GM23338 (cell line): ENCODE data around the gene PGLYRP4. TPM values are rescaled to one million over a fixed set of nuclear protein-coding genes. Genes with fewer than 3 reads are reported as not detected.

Experiments
- ATAC-seq: fragments of 200-7000 bp; cut with Tn5 transposase; 3 replicates; pipeline ENCODE4 v1.9.1; 2020
- DNase-seq: peaks from one replicate; pipeline ENCODE4 v3.0.0-alpha.2; 2015; ENCODE audit warnings: low spot score
- H2AFZ ChIP-seq: fragments of 200-600 bp; sonication (generic); 2 replicates; pipeline ENCODE4 v1.8.0; 2016; ENCODE audit warnings: antibody characterized with exemption, mild to moderate bottlenecking, moderate library complexity
- H3F3A ChIP-seq: fragments of 200-600 bp; sonication (generic); replicated peaks from 2 replicates; pipeline ENCODE4 v1.8.0; 2017; ENCODE audit warnings: antibody characterized with exemption, mixed run types, low read depth
- H3K27ac ChIP-seq: fragments of 200-600 bp; sonication (generic); 2 replicates; pipeline ENCODE4 v1.6.1; 2016; ENCODE audit warnings: low read depth
- H3K27me3 ChIP-seq: fragments of 200-600 bp; sonication (generic); 2 replicates; pipeline ENCODE4 v1.8.0; 2016; ENCODE audit warnings: mild to moderate bottlenecking, mixed run types, moderate library complexity; ENCODE audit not compliant: insufficient read depth
- H3K36me3 ChIP-seq: fragments of 200-600 bp; sonication (generic); 2 replicates; pipeline ENCODE4 v1.8.0; 2016; ENCODE audit warnings: mild to moderate bottlenecking; ENCODE audit not compliant: insufficient read depth
- H3K4me1 ChIP-seq: fragments of 200-600 bp; sonication (generic); 2 replicates; pipeline ENCODE4 v1.8.0; 2016; ENCODE audit warnings: mild to moderate bottlenecking, moderate library complexity; ENCODE audit not compliant: insufficient read depth
- H3K4me2 ChIP-seq: fragments of 200-600 bp; sonication (generic); 2 replicates; pipeline ENCODE4 v1.7.1; 2017; ENCODE audit warnings: mixed run types
- H3K4me3 ChIP-seq: fragments of 200-600 bp; sonication (generic); 2 replicates; pipeline ENCODE4 v1.6.1; 2016; ENCODE audit warnings: mixed run types
- H3K79me2 ChIP-seq: fragments of 200-600 bp; sonication (generic); replicated peaks from 2 replicates; pipeline ENCODE4 v1.8.0; 2017; ENCODE audit warnings: mild to moderate bottlenecking; ENCODE audit not compliant: insufficient read depth
- H3K9me2 ChIP-seq: fragments of 200-600 bp; sonication (generic); 2 replicates; pipeline ENCODE4 v1.8.0; 2017; ENCODE audit not compliant: insufficient read depth
- H4K20me1 ChIP-seq: fragments of 200-600 bp; sonication (generic); replicated peaks from 2 replicates; pipeline ENCODE4 v1.8.0; 2017; ENCODE audit warnings: mild to moderate bottlenecking; ENCODE audit not compliant: insufficient read depth
- H3K27ac Mint-ChIP-seq: 2 replicates; pipeline ENCODE4 v1.8.0; 2020; ENCODE audit warnings: inconsistent platforms, mild to moderate bottlenecking, moderate library complexity, mixed read lengths
- H3K27me3 Mint-ChIP-seq: 3 replicates; pipeline ENCODE4 v1.8.0; 2022; ENCODE audit warnings: low read depth, mild to moderate bottlenecking, moderate library complexity, mixed read lengths, inconsistent platforms; ENCODE audit not compliant: insufficient read depth, poor library complexity
- H3K36me3 Mint-ChIP-seq: 3 replicates; pipeline ENCODE4 v1.8.0; 2021; ENCODE audit warnings: low read depth, mild to moderate bottlenecking, inconsistent platforms, moderate library complexity, mixed read lengths
- H3K4me1 Mint-ChIP-seq: 3 replicates; pipeline ENCODE4 v1.8.0; 2020; ENCODE audit warnings: mild to moderate bottlenecking, inconsistent platforms, mixed read lengths
- H3K4me3 Mint-ChIP-seq: 3 replicates; pipeline ENCODE4 v1.8.0; 2021; ENCODE audit warnings: moderate library complexity, mild to moderate bottlenecking, inconsistent platforms, mixed read lengths
- H3K9me3 Mint-ChIP-seq: 3 replicates; pipeline ENCODE4 v1.8.0; 2020; ENCODE audit warnings: moderate library complexity, mild to moderate bottlenecking, inconsistent platforms, mixed read lengths
- CREB1 ChIP-seq: fragments of 250-450 bp; sonication (Bioruptor Pico); IDR thresholded peaks from 2 replicates; pipeline ENCODE4 v1.5.0; 2020; ENCODE audit warnings: low read depth, mild to moderate bottlenecking, moderate library complexity
- EZH2 ChIP-seq: fragments of 200-600 bp; sonication (generic); IDR thresholded peaks from one replicate; pipeline ENCODE4 v1.8.0; 2017; ENCODE audit warnings: antibody characterized with exemption, mild to moderate bottlenecking, low read depth; ENCODE audit not compliant: unreplicated experiment
- EZH2phosphoT487 ChIP-seq: fragments of 200-600 bp; sonication (generic); IDR thresholded peaks from one replicate; pipeline ENCODE4 v1.8.1; 2018; ENCODE audit warnings: antibody characterized with exemption; ENCODE audit not compliant: unreplicated experiment
- JUNB ChIP-seq: IDR thresholded peaks from one replicate; pipeline ENCODE4 v1.6.1; 2016; ENCODE audit warnings: antibody characterized with exemption; ENCODE audit not compliant: unreplicated experiment
- NANOG ChIP-seq: IDR thresholded peaks from 2 replicates; pipeline ENCODE4 v1.6.1; 2016; ENCODE audit warnings: antibody characterized with exemption, borderline replicate concordance
- POLR2AphosphoS5 ChIP-seq: IDR thresholded peaks from 2 replicates; pipeline ENCODE4 v1.6.1; 2016; ENCODE audit warnings: antibody characterized with exemption, low read depth
- STAT1 ChIP-seq: IDR thresholded peaks from one replicate; pipeline ENCODE4 v1.6.1; 2016; ENCODE audit warnings: antibody characterized with exemption; ENCODE audit not compliant: unreplicated experiment
- ZNF114 ChIP-seq: fragments of 250-450 bp; sonication (Bioruptor Pico); IDR thresholded peaks from 2 replicates; pipeline ENCODE4 v1.5.0; 2020; ENCODE audit warnings: mild to moderate bottlenecking, moderate library complexity
- ZNF331 ChIP-seq: fragments of 250-450 bp; sonication (Bioruptor Pico); IDR thresholded peaks from 2 replicates; pipeline ENCODE4 v1.5.0; 2020; ENCODE audit warnings: low read depth, mild to moderate bottlenecking, moderate library complexity
- polyA plus RNA-seq: library from polyadenylated mRNA; unstranded; fragments of >200 nt; fragmentation: Nextera tagmentation; extraction: Ambion mirVana; gene quantifications from 2 replicates; pipeline ENCODE4 v1.2.1, GENCODE V29; 2016
- total RNA-seq: library from RNA; depleted of rRNA; stranded (reverse); fragments of >200 nt; shearing (Covaris generic); gene quantifications from 2 replicates; pipeline ENCODE4 v1.2.3, GENCODE V29; 2014
- TF ChIP-seq, protein P1 (sequence below): IDR thresholded peaks from one replicate; pipeline ENCODE4 v1.6.1; 2018; ENCODE audit warnings: antibody characterized with exemption; ENCODE audit not compliant: unreplicated experiment
- TF ChIP-seq, protein P2 (sequence below): fragments of 250-450 bp; sonication (Bioruptor Pico); IDR thresholded peaks from 2 replicates; pipeline ENCODE4 v1.5.0; 2020; ENCODE audit warnings: mild to moderate bottlenecking, moderate library complexity
- TF ChIP-seq, protein P3 (sequence below), 2 experiments: fragments of 200-600 bp in 1 of 2; sonication (generic) in 1 of 2; conservative IDR thresholded peaks; 2 replicates each; pipeline versions ENCODE4 v1.5.1 to v1.6.1; 2016 to 2017; ENCODE audit warnings: antibody characterized with exemption in 2 of 2, low read depth in 2 of 2, mild to moderate bottlenecking in 2 of 2, moderate library complexity in 1 of 2
- TF ChIP-seq, protein P4 (sequence below): IDR thresholded peaks from 2 replicates; pipeline ENCODE4 v1.6.1; 2016; ENCODE audit warnings: antibody characterized with exemption

Gene PGLYRP4
- total and polyA plus RNA-seq, 2 experiments from 2014 or later, result not detected

DNA sequence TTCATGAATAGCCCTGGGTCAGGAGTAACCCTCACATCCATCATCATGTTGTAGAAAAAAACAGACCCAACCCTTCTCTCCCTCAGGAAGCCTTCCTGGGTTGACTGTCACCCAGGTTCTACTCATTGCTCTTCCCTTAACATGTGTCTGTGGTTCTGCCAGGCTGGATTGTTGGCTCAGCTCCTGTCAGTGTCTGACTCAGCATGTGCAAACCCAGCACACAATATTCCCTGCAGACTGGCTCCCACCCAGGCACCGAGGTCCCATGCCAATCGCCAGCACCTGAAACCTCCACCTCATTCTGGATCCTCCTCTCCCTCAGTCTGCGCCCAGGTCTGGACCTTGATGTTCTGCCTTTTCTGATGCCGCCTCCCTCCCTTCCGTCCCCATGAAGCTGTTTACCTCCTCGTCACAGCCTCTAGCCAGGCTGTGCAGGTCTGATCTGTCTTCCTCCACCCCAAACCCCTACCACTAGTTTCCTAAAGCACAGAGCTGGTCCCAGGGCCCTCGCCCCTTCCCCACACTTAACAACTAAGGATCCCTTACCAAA, 46.6 kb upstream of the PGLYRP4 start:
- Histone ChIP-seq H3K27me3 (no peaks in the 10 kb centered on the region), H3K36me3 (no peaks in the 10 kb centered on the region), H3K4me2 (no peak overlapping the region), H2AFZ (no peak overlapping the region; the same call in 1 of the 2 replicates), H3K9me2 (no peaks in the 10 kb centered on the region), H4K20me1 (no peaks in the 10 kb centered on the region), H3K27ac (no peak overlapping the region), H3F3A (no peaks in the 10 kb centered on the region), H3K4me1 (no peaks in the 10 kb centered on the region), H3K79me2 (no peaks in the 10 kb centered on the region), H3K4me3 (no peak overlapping the region)
- DNase-seq (no peak), ATAC-seq (no peak)
- no peaks in the 10 kb centered on the region for H3K9me3 Mint-ChIP-seq
- H3K4me3 Mint-ChIP-seq, result no peak overlapping the region
- peaks cover 5% of the 10 kb centered on the region for H3K27me3 Mint-ChIP-seq
- H3K27ac Mint-ChIP-seq, result no peak overlapping the region
- no peak for TF ChIP-seq CREB1 (CRISPR knock-in tag)
- no peak for TF ChIP-seq ZNF114 (CRISPR knock-in tag)
- no peak for TF ChIP-seq ZNF331 (CRISPR knock-in tag)
- TF ChIP-seq POLR2AphosphoS5, result no peak
- TF ChIP-seq NANOG, result no peak
- TF ChIP-seq, protein P1, sequence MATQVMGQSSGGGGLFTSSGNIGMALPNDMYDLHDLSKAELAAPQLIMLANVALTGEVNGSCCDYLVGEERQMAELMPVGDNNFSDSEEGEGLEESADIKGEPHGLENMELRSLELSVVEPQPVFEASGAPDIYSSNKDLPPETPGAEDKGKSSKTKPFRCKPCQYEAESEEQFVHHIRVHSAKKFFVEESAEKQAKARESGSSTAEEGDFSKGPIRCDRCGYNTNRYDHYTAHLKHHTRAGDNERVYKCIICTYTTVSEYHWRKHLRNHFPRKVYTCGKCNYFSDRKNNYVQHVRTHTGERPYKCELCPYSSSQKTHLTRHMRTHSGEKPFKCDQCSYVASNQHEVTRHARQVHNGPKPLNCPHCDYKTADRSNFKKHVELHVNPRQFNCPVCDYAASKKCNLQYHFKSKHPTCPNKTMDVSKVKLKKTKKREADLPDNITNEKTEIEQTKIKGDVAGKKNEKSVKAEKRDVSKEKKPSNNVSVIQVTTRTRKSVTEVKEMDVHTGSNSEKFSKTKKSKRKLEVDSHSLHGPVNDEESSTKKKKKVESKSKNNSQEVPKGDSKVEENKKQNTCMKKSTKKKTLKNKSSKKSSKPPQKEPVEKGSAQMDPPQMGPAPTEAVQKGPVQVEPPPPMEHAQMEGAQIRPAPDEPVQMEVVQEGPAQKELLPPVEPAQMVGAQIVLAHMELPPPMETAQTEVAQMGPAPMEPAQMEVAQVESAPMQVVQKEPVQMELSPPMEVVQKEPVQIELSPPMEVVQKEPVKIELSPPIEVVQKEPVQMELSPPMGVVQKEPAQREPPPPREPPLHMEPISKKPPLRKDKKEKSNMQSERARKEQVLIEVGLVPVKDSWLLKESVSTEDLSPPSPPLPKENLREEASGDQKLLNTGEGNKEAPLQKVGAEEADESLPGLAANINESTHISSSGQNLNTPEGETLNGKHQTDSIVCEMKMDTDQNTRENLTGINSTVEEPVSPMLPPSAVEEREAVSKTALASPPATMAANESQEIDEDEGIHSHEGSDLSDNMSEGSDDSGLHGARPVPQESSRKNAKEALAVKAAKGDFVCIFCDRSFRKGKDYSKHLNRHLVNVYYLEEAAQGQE, result no peak
- TF ChIP-seq, protein P2, sequence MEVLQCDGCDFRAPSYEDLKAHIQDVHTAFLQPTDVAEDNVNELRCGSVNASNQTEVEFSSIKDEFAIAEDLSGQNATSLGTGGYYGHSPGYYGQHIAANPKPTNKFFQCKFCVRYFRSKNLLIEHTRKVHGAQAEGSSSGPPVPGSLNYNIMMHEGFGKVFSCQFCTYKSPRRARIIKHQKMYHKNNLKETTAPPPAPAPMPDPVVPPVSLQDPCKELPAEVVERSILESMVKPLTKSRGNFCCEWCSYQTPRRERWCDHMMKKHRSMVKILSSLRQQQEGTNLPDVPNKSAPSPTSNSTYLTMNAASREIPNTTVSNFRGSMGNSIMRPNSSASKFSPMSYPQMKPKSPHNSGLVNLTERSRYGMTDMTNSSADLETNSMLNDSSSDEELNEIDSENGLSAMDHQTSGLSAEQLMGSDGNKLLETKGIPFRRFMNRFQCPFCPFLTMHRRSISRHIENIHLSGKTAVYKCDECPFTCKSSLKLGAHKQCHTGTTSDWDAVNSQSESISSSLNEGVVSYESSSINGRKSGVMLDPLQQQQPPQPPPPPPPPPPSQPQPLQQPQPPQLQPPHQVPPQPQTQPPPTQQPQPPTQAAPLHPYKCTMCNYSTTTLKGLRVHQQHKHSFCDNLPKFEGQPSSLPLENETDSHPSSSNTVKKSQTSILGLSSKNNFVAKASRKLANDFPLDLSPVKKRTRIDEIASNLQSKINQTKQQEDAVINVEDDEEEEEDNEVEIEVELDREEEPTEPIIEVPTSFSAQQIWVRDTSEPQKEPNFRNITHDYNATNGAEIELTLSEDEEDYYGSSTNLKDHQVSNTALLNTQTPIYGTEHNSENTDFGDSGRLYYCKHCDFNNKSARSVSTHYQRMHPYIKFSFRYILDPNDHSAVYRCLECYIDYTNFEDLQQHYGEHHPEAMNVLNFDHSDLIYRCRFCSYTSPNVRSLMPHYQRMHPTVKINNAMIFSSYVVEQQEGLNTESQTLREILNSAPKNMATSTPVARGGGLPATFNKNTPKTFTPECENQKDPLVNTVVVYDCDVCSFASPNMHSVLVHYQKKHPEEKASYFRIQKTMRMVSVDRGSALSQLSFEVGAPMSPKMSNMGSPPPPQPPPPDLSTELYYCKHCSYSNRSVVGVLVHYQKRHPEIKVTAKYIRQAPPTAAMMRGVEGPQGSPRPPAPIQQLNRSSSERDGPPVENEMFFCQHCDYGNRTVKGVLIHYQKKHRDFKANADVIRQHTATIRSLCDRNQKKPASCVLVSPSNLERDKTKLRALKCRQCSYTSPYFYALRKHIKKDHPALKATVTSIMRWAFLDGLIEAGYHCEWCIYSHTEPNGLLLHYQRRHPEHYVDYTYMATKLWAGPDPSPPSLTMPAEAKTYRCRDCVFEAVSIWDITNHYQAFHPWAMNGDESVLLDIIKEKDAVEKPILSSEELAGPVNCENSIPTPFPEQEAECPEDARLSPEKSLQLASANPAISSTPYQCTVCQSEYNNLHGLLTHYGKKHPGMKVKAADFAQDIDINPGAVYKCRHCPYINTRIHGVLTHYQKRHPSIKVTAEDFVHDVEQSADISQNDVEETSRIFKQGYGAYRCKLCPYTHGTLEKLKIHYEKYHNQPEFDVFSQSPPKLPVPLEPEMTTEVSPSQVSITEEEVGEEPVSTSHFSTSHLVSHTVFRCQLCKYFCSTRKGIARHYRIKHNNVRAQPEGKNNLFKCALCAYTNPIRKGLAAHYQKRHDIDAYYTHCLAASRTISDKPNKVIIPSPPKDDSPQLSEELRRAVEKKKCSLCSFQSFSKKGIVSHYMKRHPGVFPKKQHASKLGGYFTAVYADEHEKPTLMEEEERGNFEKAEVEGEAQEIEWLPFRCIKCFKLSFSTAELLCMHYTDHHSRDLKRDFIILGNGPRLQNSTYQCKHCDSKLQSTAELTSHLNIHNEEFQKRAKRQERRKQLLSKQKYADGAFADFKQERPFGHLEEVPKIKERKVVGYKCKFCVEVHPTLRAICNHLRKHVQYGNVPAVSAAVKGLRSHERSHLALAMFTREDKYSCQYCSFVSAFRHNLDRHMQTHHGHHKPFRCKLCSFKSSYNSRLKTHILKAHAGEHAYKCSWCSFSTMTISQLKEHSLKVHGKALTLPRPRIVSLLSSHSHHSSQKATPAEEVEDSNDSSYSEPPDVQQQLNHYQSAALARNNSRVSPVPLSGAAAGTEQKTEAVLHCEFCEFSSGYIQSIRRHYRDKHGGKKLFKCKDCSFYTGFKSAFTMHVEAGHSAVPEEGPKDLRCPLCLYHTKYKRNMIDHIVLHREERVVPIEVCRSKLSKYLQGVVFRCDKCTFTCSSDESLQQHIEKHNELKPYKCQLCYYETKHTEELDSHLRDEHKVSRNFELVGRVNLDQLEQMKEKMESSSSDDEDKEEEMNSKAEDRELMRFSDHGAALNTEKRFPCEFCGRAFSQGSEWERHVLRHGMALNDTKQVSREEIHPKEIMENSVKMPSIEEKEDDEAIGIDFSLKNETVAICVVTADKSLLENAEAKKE (CRISPR knock-in tag), result no peak
- TF ChIP-seq STAT1, result no peak
- no peak for TF ChIP-seq EZH2
- no peak for TF ChIP-seq JUNB
- no peak for TF ChIP-seq EZH2phosphoT487
- TF ChIP-seq, protein P3, sequence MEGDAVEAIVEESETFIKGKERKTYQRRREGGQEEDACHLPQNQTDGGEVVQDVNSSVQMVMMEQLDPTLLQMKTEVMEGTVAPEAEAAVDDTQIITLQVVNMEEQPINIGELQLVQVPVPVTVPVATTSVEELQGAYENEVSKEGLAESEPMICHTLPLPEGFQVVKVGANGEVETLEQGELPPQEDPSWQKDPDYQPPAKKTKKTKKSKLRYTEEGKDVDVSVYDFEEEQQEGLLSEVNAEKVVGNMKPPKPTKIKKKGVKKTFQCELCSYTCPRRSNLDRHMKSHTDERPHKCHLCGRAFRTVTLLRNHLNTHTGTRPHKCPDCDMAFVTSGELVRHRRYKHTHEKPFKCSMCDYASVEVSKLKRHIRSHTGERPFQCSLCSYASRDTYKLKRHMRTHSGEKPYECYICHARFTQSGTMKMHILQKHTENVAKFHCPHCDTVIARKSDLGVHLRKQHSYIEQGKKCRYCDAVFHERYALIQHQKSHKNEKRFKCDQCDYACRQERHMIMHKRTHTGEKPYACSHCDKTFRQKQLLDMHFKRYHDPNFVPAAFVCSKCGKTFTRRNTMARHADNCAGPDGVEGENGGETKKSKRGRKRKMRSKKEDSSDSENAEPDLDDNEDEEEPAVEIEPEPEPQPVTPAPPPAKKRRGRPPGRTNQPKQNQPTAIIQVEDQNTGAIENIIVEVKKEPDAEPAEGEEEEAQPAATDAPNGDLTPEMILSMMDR (conservative IDR thresholded peaks at IDR 0.05; ENCODE audit: low read depth in 2 of 2), result no peak
- TF ChIP-seq, protein P4, sequence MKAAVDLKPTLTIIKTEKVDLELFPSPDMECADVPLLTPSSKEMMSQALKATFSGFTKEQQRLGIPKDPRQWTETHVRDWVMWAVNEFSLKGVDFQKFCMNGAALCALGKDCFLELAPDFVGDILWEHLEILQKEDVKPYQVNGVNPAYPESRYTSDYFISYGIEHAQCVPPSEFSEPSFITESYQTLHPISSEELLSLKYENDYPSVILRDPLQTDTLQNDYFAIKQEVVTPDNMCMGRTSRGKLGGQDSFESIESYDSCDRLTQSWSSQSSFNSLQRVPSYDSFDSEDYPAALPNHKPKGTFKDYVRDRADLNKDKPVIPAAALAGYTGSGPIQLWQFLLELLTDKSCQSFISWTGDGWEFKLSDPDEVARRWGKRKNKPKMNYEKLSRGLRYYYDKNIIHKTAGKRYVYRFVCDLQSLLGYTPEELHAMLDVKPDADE, result no peak
- no peaks in the 10 kb centered on the region for H3K36me3 Mint-ChIP-seq
- peaks cover 2% of the 10 kb centered on the region; the same call in 1 of the 3 replicates for H3K4me1 Mint-ChIP-seq
